SK-N-SH treated with all-trans-retinoic acid at 6 μM for 48 hours (cell line): ENCODE data around the gene MBLAC2.

Experiments
- OSR1 ChIP-seq: fragments of 250-450 bp; sonication (Bioruptor Pico); IDR thresholded peaks from 2 replicates; pipeline ENCODE4 v1.8.0; 2022; ENCODE audit warnings: moderate library complexity, mild to moderate bottlenecking, inconsistent platforms
- ZFP3 ChIP-seq: fragments of 250-450 bp; sonication (Bioruptor Pico); IDR thresholded peaks from 2 replicates; pipeline ENCODE4 v1.5.0; 2020; ENCODE audit warnings: mild to moderate bottlenecking, moderate library complexity
- ZFP30 ChIP-seq: fragments of 450-650 bp; formaldehyde crosslinking; IDR thresholded peaks from 2 replicates; pipeline ENCODE4 v1.5.0; 2022; ENCODE audit warnings: mild to moderate bottlenecking, moderate library complexity
- ZNF8 ChIP-seq: fragments of 450-650 bp; formaldehyde crosslinking; IDR thresholded peaks from 2 replicates; pipeline ENCODE4 v1.5.0; 2020; ENCODE audit warnings: mild to moderate bottlenecking, moderate library complexity
- TF ChIP-seq, protein P1 (sequence below): fragments of 250-450 bp; sonication (Bioruptor Pico); IDR thresholded peaks from 2 replicates; pipeline ENCODE4 v1.8.0; 2020; ENCODE audit warnings: mild to moderate bottlenecking, moderate library complexity, borderline replicate concordance

DNA sequence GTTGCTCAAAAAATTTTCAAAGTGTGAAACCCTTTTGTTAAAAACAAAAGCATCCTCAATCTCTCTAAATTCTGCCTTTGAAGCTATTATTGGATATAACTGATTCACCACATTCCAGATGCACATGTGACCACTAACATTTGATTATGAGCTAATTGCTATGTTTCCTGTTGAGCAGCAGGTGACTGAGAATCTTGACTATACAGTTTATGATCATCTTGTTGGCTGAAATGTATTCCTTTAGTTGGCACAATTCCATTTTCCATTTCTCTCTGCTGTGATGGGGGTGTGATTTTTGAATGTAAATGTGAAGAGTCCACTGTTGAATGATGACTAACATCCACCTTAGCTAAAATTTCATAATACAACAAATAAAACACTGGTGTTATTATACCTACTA lies 44.1 kb upstream of the MBLAC2 start:
- TF ChIP-seq, protein P1, sequence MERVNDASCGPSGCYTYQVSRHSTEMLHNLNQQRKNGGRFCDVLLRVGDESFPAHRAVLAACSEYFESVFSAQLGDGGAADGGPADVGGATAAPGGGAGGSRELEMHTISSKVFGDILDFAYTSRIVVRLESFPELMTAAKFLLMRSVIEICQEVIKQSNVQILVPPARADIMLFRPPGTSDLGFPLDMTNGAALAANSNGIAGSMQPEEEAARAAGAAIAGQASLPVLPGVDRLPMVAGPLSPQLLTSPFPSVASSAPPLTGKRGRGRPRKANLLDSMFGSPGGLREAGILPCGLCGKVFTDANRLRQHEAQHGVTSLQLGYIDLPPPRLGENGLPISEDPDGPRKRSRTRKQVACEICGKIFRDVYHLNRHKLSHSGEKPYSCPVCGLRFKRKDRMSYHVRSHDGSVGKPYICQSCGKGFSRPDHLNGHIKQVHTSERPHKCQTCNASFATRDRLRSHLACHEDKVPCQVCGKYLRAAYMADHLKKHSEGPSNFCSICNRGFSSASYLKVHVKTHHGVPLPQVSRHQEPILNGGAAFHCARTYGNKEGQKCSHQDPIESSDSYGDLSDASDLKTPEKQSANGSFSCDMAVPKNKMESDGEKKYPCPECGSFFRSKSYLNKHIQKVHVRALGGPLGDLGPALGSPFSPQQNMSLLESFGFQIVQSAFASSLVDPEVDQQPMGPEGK (CRISPR knock-in tag) = no peak
- TF ChIP-seq ZFP30 (CRISPR knock-in tag) (no peak), ZFP3 (CRISPR knock-in tag) (no peak), ZNF8 (CRISPR knock-in tag) (no peak), OSR1 (CRISPR knock-in tag) (no peak)
